Liver (tissue), 9 donors: ENCODE measurements around the gene HDAC9. TPM values are rescaled to one million over a fixed set of nuclear protein-coding genes. Genes with fewer than 3 reads are reported as not detected.

Experiments
- DNase-seq: peaks from one replicate; pipeline ENCODE4 v3.0.0-alpha.2; 2017; ENCODE audit warnings: low spot score
- H3K27ac ChIP-seq, 2 donors: one replicate each; pipeline ENCODE4 v1.7.0; 2013; ENCODE audit warnings: inconsistent platforms in 2 of 2, low read length in 2 of 2, control low read depth in 1 of 2, low read depth in 1 of 2, mild to moderate bottlenecking in 1 of 2
- H3K27me3 ChIP-seq, 4 donors: one replicate each; pipeline versions ENCODE4 v1.6.1 to v1.7.0; 2013; ENCODE audit warnings: low read length in 3 of 4, inconsistent platforms in 1 of 4, mild to moderate bottlenecking in 1 of 4, moderate library complexity in 1 of 4; ENCODE audit not compliant: control insufficient read depth in 4 of 4, insufficient read depth in 4 of 4
- H3K36me3 ChIP-seq, 4 donors: one replicate each; pipeline versions ENCODE4 v1.6.1 to v1.7.0; 2013; ENCODE audit warnings: low read length in 3 of 4, mild to moderate bottlenecking in 3 of 4, low read depth in 1 of 4, moderate library complexity in 1 of 4; ENCODE audit not compliant: control insufficient read depth in 4 of 4, insufficient read depth in 3 of 4
- H3K4me1 ChIP-seq, 4 donors: one replicate each; pipeline versions ENCODE4 v1.6.1 to v1.7.0; 2013; ENCODE audit warnings: low read length in 3 of 4, mild to moderate bottlenecking in 3 of 4, moderate library complexity in 1 of 4; ENCODE audit not compliant: control insufficient read depth in 4 of 4, insufficient read depth in 4 of 4
- H3K4me3 ChIP-seq, 3 donors: one replicate each; pipeline versions ENCODE4 v1.6.1 to v1.7.0; 2013; ENCODE audit warnings: low read length in 3 of 3, control low read depth in 1 of 3, low read depth in 1 of 3, mild to moderate bottlenecking in 1 of 3
- H3K9ac ChIP-seq, 2 donors: one replicate each; pipeline ENCODE4 v1.7.0; 2013; ENCODE audit warnings: low read length in 2 of 2, mild to moderate bottlenecking in 2 of 2, moderate library complexity in 2 of 2, control low read depth in 1 of 2, low read depth in 1 of 2
- H3K9me3 ChIP-seq, 4 donors: one replicate each; pipeline versions ENCODE4 v1.6.1 to v1.7.0; 2013; ENCODE audit warnings: low read length in 3 of 4; ENCODE audit not compliant: control insufficient read depth in 4 of 4
- CTCF ChIP-seq: fragments of 150-350 bp; IDR thresholded peaks from 2 replicates; pipeline ENCODE4 v1.5.1; 2017; ENCODE audit warnings: improper control_type of control experiment, low read depth, low read length; ENCODE audit not compliant: missing input control
- EGR1 ChIP-seq, 2 donors: IDR thresholded peaks; 2 replicates each; pipeline ENCODE4 v1.6.1; 2016 to 2018; ENCODE audit warnings: antibody characterized with exemption in 2 of 2, low read depth in 2 of 2
- FOXA1 ChIP-seq: IDR thresholded peaks from 2 replicates; pipeline ENCODE4 v1.6.1; 2016; ENCODE audit warnings: antibody characterized with exemption
- FOXA2 ChIP-seq: IDR thresholded peaks from 2 replicates; pipeline ENCODE4 v1.6.1; 2016; ENCODE audit warnings: antibody characterized with exemption
- GABPA ChIP-seq, 2 donors: IDR thresholded peaks in 1 of 2; conservative IDR thresholded peaks in 1 of 2; 2 replicates each; pipeline ENCODE4 v1.6.1; 2016; ENCODE audit warnings: antibody characterized with exemption in 2 of 2, mild to moderate bottlenecking in 1 of 2, moderate library complexity in 1 of 2
- HNF4A ChIP-seq, 2 donors: conservative IDR thresholded peaks; 2 replicates each; pipeline ENCODE4 v1.6.1; 2016; ENCODE audit warnings: antibody characterized with exemption in 2 of 2, mild to moderate bottlenecking in 2 of 2
- HNF4G ChIP-seq: IDR thresholded peaks from 2 replicates; pipeline ENCODE4 v1.6.1; 2016; ENCODE audit warnings: antibody characterized with exemption
- JUND ChIP-seq, 2 donors: IDR thresholded peaks; 2 replicates each; pipeline ENCODE4 v1.6.1; 2016; ENCODE audit warnings: antibody characterized with exemption in 2 of 2
- MAX ChIP-seq: IDR thresholded peaks from 2 replicates; pipeline ENCODE4 v1.6.1; 2016; ENCODE audit warnings: antibody characterized with exemption
- NR2F2 ChIP-seq: IDR thresholded peaks from 2 replicates; pipeline ENCODE4 v1.6.1; 2016; ENCODE audit warnings: antibody characterized with exemption
- RAD21 ChIP-seq, 2 donors: IDR thresholded peaks; 2 replicates each; pipeline ENCODE4 v1.6.1; 2016; ENCODE audit warnings: antibody characterized with exemption in 2 of 2, mild to moderate bottlenecking in 2 of 2
- REST ChIP-seq: IDR thresholded peaks from 2 replicates; pipeline ENCODE4 v1.6.1; 2016; ENCODE audit warnings: antibody characterized with exemption, mild to moderate bottlenecking
- RXRA ChIP-seq, 2 donors: IDR thresholded peaks; 2 replicates each; pipeline ENCODE4 v1.6.1; 2017 to 2018; ENCODE audit warnings: antibody characterized with exemption in 2 of 2, mild to moderate bottlenecking in 1 of 2
- SP1 ChIP-seq: IDR thresholded peaks from 2 replicates; pipeline ENCODE4 v1.6.1; 2018; ENCODE audit warnings: antibody characterized with exemption, mild to moderate bottlenecking
- TAF1 ChIP-seq: conservative IDR thresholded peaks from 2 replicates; pipeline ENCODE4 v1.6.1; 2016; ENCODE audit warnings: antibody characterized with exemption, mild to moderate bottlenecking
- YY1 ChIP-seq: IDR thresholded peaks from 2 replicates; pipeline ENCODE4 v1.6.1; 2016; ENCODE audit warnings: antibody characterized with exemption, mild to moderate bottlenecking
- ZBTB33 ChIP-seq: IDR thresholded peaks from 2 replicates; pipeline ENCODE4 v1.6.1; 2016; ENCODE audit warnings: antibody characterized with exemption
- WGBS: extraction: QIAGEN DNeasy Blood & Tissue Kit; methylation state at CpG from one replicate; pipeline ENCODE4 v1.1.7; 2013; 5-methylcytosine and 5-hydroxymethylcytosine counted together
- polyA plus RNA-seq, 2 donors: library from polyadenylated mRNA; stranded (reverse) in 1 of 2; unstranded in 1 of 2; fragments of 200-250 nt in 1 of 2; fragments of >200 nt in 1 of 2; fragmentation: Nextera tagmentation in 1 of 2; extraction: Ambion mirVana in 1 of 2; gene quantifications; one replicate each; pipeline versions ENCODE4 v1.2.1 to v1.2.3, GENCODE V29; 2013 to 2015
- total RNA-seq, 2 donors: library from RNA; depleted of rRNA; stranded (reverse); fragments of >200 nt; gene quantifications; one replicate each; pipeline ENCODE4 v1.2.3, GENCODE V29; 2014
- donor health status: healthy.
- donor health status: healthy.
- donor health status: healthy.
- donor health status: healthy.
- donor health status: healthy.

The HDAC9 gene
- total and polyA plus RNA-seq, 4 donors = 1.0 to 10.1 (median 2.3) TPM

GRCh38 chr7:18960725-18961124 is 465.2 kb downstream of the HDAC9 start:
- WGBS = 33% methylated on average over 4 of the region's 4 CpGs
- H3K9ac ChIP-seq = no peak overlapping the region
- DNase-seq = no peak

GRCh38 chr7:18962031-18962430 is 466.5 kb downstream of the HDAC9 start:
- no peaks in the 10 kb centered on the region for H3K9me3 ChIP-seq
- H3K36me3 ChIP-seq = no peaks in the 10 kb centered on the region
- no peak overlapping the region for H3K4me3 ChIP-seq
- no peaks in the 10 kb centered on the region for H3K4me1 ChIP-seq
- no peak overlapping the region for H3K27ac ChIP-seq
- no peak for TF ChIP-seq TAF1
- no peak for TF ChIP-seq HNF4G
- TF ChIP-seq ZBTB33 = no peak
- no peak for TF ChIP-seq YY1
- TF ChIP-seq HNF4A (conservative IDR thresholded peaks at IDR 0.05) = no peak
- TF ChIP-seq FOXA1 = no peak
- no peak for TF ChIP-seq RAD21 (IDR thresholded peaks at IDR 0.05)
- no peak for TF ChIP-seq SP1
- no peak for TF ChIP-seq FOXA2
- no peak for TF ChIP-seq EGR1 (IDR thresholded peaks at IDR 0.05; ENCODE audit: low read depth in 2 of 2)
- TF ChIP-seq REST = no peak
- TF ChIP-seq GABPA (IDR thresholded peaks at IDR 0.05 in 1 of 2, conservative IDR thresholded peaks at IDR 0.05 in 1 of 2) = no peak
- TF ChIP-seq RXRA (IDR thresholded peaks at IDR 0.05) = no peak
- TF ChIP-seq CTCF = no peak
- no peak for TF ChIP-seq NR2F2
- no peak for TF ChIP-seq MAX
- DNase-seq = no peak
- no peaks in the 10 kb centered on the region for H3K27me3 ChIP-seq
- 69% methylated on average over 4 of the region's 4 CpGs for WGBS
- H3K9ac ChIP-seq = no peak overlapping the region

More at GRCh38 chr7:18960725-18961124, 465.2 kb downstream of the HDAC9 start:
- H3K4me3 ChIP-seq = no peak overlapping the region
- no peak overlapping the region for H3K27ac ChIP-seq
- TF ChIP-seq JUND (IDR thresholded peaks at IDR 0.05) = no peak
- TF ChIP-seq RAD21 (IDR thresholded peaks at IDR 0.05) = no peak
- no peak for TF ChIP-seq HNF4G
- TF ChIP-seq YY1 = no peak
- no peak for TF ChIP-seq FOXA1
- TF ChIP-seq NR2F2 = no peak
- TF ChIP-seq FOXA2 = no peak
- no peak for TF ChIP-seq TAF1
- no peak for TF ChIP-seq GABPA (IDR thresholded peaks at IDR 0.05 in 1 of 2, conservative IDR thresholded peaks at IDR 0.05 in 1 of 2)
- no peak for TF ChIP-seq HNF4A (conservative IDR thresholded peaks at IDR 0.05)
- no peaks in the 10 kb centered on the region for H3K4me1 ChIP-seq
- no peaks in the 10 kb centered on the region for H3K36me3 ChIP-seq
- no peaks in the 10 kb centered on the region for H3K9me3 ChIP-seq
- no peaks in the 10 kb centered on the region for H3K27me3 ChIP-seq
